Colonic mucosa (tissue), 4 donors: ENCODE results near the gene HIF1A. TPM values are rescaled to one million over a fixed set of nuclear protein-coding genes. Genes with fewer than 3 reads are reported as not detected.

ENCODE experiments used
- DNase-seq: peaks from one replicate; pipeline ENCODE4 v3.0.0-alpha.2; 2020
- H3K27ac ChIP-seq: fragments of 200-600 bp; one replicate; pipeline ENCODE4 v1.8.0; 2021
- H3K27me3 ChIP-seq: fragments of 200-600 bp; one replicate; pipeline ENCODE4 v1.8.0; 2021
- H3K36me3 ChIP-seq: fragments of 200-600 bp; one replicate; pipeline ENCODE4 v1.8.0; 2021
- H3K4me1 ChIP-seq: fragments of 200-600 bp; one replicate; pipeline ENCODE4 v1.8.0; 2021; ENCODE audit warnings: mild to moderate bottlenecking
- H3K4me3 ChIP-seq: fragments of 200-600 bp; one replicate; pipeline ENCODE4 v1.8.0; 2021
- H3K9ac ChIP-seq, 2 donors: one replicate each; pipeline ENCODE4 v1.7.0; 2013; ENCODE audit warnings: control low read depth in 2 of 2, low read depth in 2 of 2, low read length in 2 of 2
- H3K9me3 ChIP-seq: fragments of 200-600 bp; one replicate; pipeline ENCODE4 v1.8.0; 2021
- intact Hi-C: fragments of 100-400 bp; cut with DNase I; formaldehyde crosslinking; loops from one replicate; pipeline ENCODE4 v1.14.1; 2022
- total RNA-seq, 2 donors: library from RNA; stranded (reverse); fragmentation: NEBNext Ultra II Directional in 1 of 2; extraction: Animal tissue kit (Norgen Biotek cat#: 25700) in 1 of 2; gene quantifications; one replicate each; pipeline ENCODE4 v1.2.1, GENCODE V29; 2021
- TF ChIP-seq, protein P1 (sequence below): fragments of 200-600 bp; IDR thresholded peaks from one replicate; pipeline ENCODE4 v1.8.0; 2022; ENCODE audit warnings: antibody characterized with exemption, mild to moderate bottlenecking
- donor health status: healthy.
- donor health status: DM: no; HTN: no; CAD: no.
- donor health status: DM: no; HTN: no; CAD: no.

HIF1A gene
- total RNA-seq, 2 donors from 2014 or later, result 99.1 to 128 TPM

DNA sequence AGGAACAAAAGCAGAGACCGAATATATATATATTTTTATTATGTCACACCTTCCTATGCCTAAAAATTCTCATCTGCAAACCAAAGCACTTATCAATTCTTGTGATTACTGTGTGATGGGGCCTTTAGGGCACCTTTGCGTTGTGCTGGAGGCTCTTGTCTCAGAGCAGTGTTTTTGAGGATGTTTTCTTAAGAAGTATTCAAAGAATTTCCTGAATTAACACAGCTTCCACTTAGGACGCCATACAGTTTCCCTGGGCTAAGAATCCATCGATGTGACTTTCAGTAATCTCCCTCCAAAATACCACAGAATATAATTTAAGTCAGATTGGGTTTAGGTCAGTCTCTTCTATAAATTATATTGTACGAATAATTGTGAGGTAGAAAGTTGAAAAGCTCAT lies 22.0 kb upstream of the HIF1A start:
- no peaks in the 10 kb centered on the region for H3K36me3 ChIP-seq
- intact Hi-C loops, result no loop called here
- H3K4me1 ChIP-seq, result no peaks in the 10 kb centered on the region
- no peaks in the 10 kb centered on the region for H3K27me3 ChIP-seq
- no peak for DNase-seq
- H3K27ac ChIP-seq, result no peak overlapping the region
- no peak overlapping the region for H3K4me3 ChIP-seq
- no peak overlapping the region for H3K9ac ChIP-seq
- TF ChIP-seq, protein P1, sequence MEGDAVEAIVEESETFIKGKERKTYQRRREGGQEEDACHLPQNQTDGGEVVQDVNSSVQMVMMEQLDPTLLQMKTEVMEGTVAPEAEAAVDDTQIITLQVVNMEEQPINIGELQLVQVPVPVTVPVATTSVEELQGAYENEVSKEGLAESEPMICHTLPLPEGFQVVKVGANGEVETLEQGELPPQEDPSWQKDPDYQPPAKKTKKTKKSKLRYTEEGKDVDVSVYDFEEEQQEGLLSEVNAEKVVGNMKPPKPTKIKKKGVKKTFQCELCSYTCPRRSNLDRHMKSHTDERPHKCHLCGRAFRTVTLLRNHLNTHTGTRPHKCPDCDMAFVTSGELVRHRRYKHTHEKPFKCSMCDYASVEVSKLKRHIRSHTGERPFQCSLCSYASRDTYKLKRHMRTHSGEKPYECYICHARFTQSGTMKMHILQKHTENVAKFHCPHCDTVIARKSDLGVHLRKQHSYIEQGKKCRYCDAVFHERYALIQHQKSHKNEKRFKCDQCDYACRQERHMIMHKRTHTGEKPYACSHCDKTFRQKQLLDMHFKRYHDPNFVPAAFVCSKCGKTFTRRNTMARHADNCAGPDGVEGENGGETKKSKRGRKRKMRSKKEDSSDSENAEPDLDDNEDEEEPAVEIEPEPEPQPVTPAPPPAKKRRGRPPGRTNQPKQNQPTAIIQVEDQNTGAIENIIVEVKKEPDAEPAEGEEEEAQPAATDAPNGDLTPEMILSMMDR, result no peak
- no peaks in the 10 kb centered on the region for H3K9me3 ChIP-seq

DNA sequence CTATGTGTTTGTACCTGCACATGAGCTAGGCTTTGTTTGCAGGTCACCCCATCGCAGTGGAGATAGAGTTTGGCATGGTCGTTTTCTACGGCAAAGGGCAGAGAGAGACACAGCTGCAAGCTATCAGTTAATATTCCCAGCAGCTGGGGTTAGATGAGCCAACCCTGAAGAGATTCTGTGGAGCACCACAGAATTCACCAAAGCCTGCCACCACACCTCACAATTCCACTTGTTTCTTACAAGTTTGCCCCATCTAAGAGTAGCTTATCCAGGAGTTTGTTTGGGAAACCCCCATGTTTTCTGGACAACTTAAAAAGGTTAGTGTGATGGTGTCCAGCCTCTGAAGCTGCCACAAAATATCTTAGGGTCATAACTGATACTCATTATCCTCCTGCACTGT lies 20.0 kb upstream of the HIF1A start:
- TF ChIP-seq, protein P1, result no peak
- Histone ChIP-seq H3K4me3 (no peak overlapping the region), H3K9ac (no peak overlapping the region), H3K27me3 (no peaks in the 10 kb centered on the region), H3K4me1 (no peaks in the 10 kb centered on the region), H3K36me3 (no peaks in the 10 kb centered on the region), H3K27ac (no peak overlapping the region), H3K9me3 (no peaks in the 10 kb centered on the region)
- intact Hi-C loops, result no loop called here
- DNase-seq, result no peak

DNA sequence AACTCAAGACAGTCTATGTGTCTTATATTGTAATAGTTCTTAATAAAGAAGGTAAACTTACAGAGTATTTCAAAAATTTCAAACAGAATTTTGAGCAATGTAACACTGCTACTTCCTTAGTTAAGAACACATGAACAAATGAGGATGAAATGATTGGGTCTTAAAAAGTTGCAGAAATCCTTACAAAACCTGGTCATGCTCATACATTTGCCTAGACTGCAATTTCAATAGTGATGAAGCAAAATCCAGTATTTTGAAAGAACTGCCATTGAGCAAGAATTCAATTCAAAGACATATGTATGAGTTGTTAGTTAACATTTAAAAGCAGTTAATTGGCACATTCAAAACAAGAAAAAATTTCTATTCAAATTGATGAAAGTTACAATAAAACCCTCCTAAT lies 17.8 kb upstream of the HIF1A start:
- intact Hi-C loops, result no loop called here
- H3K4me1 ChIP-seq, result no peaks in the 10 kb centered on the region
- DNase-seq, result no peak
- H3K36me3 ChIP-seq, result no peaks in the 10 kb centered on the region
- H3K4me3 ChIP-seq, result no peak overlapping the region
- no peak overlapping the region for H3K9ac ChIP-seq
- TF ChIP-seq, protein P1, result no peak
- no peaks in the 10 kb centered on the region for H3K27me3 ChIP-seq
- H3K27ac ChIP-seq, result no peak overlapping the region
- no peaks in the 10 kb centered on the region for H3K9me3 ChIP-seq

DNA sequence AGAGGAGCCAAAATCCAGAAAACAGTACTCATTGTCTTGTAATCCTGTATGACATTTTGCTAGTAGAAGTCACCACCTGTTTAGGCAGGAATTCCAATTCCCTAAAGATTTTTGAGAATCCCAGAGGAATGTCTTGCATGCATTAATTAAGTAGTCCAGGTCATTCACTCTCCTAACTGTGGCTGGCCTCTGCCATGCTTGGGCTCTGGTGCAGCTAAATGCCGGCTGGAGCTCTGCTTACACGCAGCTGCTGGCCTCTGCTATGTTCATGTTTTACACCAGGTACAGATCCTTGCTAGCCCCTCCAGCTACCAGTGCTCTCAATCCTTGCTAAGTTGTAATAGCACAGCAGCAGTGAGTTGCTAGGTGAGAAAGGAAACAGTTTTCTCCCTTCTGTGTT lies 16.3 kb upstream of the HIF1A start:
- Histone ChIP-seq H3K4me3 (no peak overlapping the region), H3K9me3 (no peaks in the 10 kb centered on the region), H3K4me1 (no peaks in the 10 kb centered on the region), H3K27ac (no peak overlapping the region), H3K27me3 (no peaks in the 10 kb centered on the region), H3K9ac (no peak overlapping the region), H3K36me3 (no peaks in the 10 kb centered on the region)
- TF ChIP-seq, protein P1, result no peak
- no peak for DNase-seq
- intact Hi-C loops, result no loop called here

DNA sequence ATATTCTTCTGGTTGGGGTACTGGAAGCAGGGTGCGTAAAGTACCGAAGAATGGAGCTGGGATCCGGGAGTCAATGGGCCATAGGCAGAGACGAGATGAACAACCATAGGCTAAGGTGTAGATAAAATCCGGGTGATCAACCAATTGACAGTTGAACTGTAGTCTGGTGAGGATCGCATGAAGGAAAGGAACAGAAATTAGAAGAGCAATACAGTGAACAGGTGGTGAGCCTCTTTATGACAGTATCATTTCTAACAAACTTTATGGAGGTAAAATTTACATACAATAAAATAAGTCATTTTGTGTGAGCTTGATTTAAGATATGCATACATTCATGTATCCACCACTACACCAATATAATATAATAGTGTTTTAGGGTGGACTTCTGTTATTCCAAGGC lies 13.9 kb upstream of the HIF1A start:
- Histone ChIP-seq H3K27me3 (no peaks in the 10 kb centered on the region), H3K4me3 (no peak overlapping the region), H3K36me3 (no peaks in the 10 kb centered on the region), H3K4me1 (no peaks in the 10 kb centered on the region), H3K27ac (no peak overlapping the region), H3K9ac (no peak overlapping the region), H3K9me3 (no peaks in the 10 kb centered on the region)
- DNase-seq, result no peak
- intact Hi-C loops, result no loop called here
- TF ChIP-seq, protein P1, result no peak

DNA sequence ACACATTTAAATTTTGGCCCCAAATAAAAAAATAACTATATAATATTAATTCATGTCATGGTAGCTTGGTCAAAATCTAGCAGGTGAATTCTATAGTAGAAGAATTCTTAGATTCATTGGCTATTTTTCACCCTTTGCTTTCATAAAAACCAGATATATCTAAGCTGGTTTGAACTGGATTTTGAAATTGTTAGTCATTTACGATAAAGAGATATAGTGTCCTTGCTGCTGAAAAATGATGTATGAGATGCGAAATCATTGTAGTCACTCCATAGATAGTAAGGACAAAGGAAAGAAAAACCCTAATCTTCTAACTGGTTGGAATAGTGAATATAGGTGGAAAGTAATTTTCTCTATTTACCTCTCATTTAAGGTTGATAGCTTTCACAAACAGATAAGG lies 12.2 kb upstream of the HIF1A start:
- no peak for DNase-seq
- H3K9me3 ChIP-seq, result no peaks in the 10 kb centered on the region
- H3K36me3 ChIP-seq, result no peaks in the 10 kb centered on the region
- intact Hi-C loops, result no loop called here
- no peak overlapping the region for H3K27ac ChIP-seq
- H3K27me3 ChIP-seq, result no peaks in the 10 kb centered on the region
- H3K4me1 ChIP-seq, result no peaks in the 10 kb centered on the region
- TF ChIP-seq, protein P1, result no peak
- no peak overlapping the region for H3K4me3 ChIP-seq
- no peak overlapping the region for H3K9ac ChIP-seq
